Liver (tissue), 3 donors: ENCODE data around the gene NYNRIN.

ENCODE experiments used
- FOXA1 ChIP-seq: IDR thresholded peaks from 2 replicates; pipeline ENCODE4 v1.6.1; 2016; ENCODE audit warnings: antibody characterized with exemption
- GABPA ChIP-seq, 2 donors: IDR thresholded peaks in 1 of 2; conservative IDR thresholded peaks in 1 of 2; 2 replicates each; pipeline ENCODE4 v1.6.1; 2016; ENCODE audit warnings: antibody characterized with exemption in 2 of 2, mild to moderate bottlenecking in 1 of 2, moderate library complexity in 1 of 2
- JUND ChIP-seq, 2 donors: IDR thresholded peaks; 2 replicates each; pipeline ENCODE4 v1.6.1; 2016; ENCODE audit warnings: antibody characterized with exemption in 2 of 2
- RAD21 ChIP-seq, 2 donors: IDR thresholded peaks; 2 replicates each; pipeline ENCODE4 v1.6.1; 2016; ENCODE audit warnings: antibody characterized with exemption in 2 of 2, mild to moderate bottlenecking in 2 of 2
- RXRA ChIP-seq, 2 donors: IDR thresholded peaks; 2 replicates each; pipeline ENCODE4 v1.6.1; 2017 to 2018; ENCODE audit warnings: antibody characterized with exemption in 2 of 2, mild to moderate bottlenecking in 1 of 2
- SP1 ChIP-seq: IDR thresholded peaks from 2 replicates; pipeline ENCODE4 v1.6.1; 2018; ENCODE audit warnings: antibody characterized with exemption, mild to moderate bottlenecking
- TAF1 ChIP-seq: conservative IDR thresholded peaks from 2 replicates; pipeline ENCODE4 v1.6.1; 2016; ENCODE audit warnings: antibody characterized with exemption, mild to moderate bottlenecking
- TF ChIP-seq, protein P1 (sequence below): IDR thresholded peaks from 2 replicates; pipeline ENCODE4 v1.6.1; 2016; ENCODE audit warnings: antibody characterized with exemption
- TF ChIP-seq, protein P2 (sequence below): fragments of 150-350 bp; IDR thresholded peaks from 2 replicates; pipeline ENCODE4 v1.5.1; 2017; ENCODE audit warnings: improper control_type of control experiment, low read depth, low read length; ENCODE audit not compliant: missing input control
- TF ChIP-seq, protein P3 (sequence below): IDR thresholded peaks from 2 replicates; pipeline ENCODE4 v1.6.1; 2016; ENCODE audit warnings: antibody characterized with exemption
- TF ChIP-seq, protein P4 (sequence below): IDR thresholded peaks from 2 replicates; pipeline ENCODE4 v1.6.1; 2016; ENCODE audit warnings: antibody characterized with exemption
- TF ChIP-seq, protein P5 (sequence below): IDR thresholded peaks from 2 replicates; pipeline ENCODE4 v1.6.1; 2016; ENCODE audit warnings: antibody characterized with exemption, mild to moderate bottlenecking
- donor health status: healthy.
- donor health status: healthy.

DNA sequence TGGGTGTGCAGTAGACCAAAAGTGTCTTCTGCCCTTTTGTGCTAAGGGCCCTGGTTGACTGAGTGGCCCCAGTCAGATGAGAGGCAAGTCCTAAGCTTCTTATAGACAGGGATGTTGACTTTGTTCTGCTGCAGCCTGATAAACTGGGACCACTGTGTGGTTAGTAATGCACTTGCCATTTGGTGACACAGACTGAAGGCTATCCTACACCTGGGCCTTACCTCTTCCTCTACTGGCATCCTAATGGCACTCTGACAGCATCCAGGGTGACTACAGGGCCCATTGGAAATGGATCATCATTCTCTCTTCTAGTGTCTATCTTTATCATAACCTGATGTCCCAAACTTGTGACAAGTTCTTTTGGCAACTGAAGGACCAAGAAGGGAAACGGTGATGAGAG, 40.5 kb downstream of the NYNRIN start:
- TF ChIP-seq, protein P1, sequence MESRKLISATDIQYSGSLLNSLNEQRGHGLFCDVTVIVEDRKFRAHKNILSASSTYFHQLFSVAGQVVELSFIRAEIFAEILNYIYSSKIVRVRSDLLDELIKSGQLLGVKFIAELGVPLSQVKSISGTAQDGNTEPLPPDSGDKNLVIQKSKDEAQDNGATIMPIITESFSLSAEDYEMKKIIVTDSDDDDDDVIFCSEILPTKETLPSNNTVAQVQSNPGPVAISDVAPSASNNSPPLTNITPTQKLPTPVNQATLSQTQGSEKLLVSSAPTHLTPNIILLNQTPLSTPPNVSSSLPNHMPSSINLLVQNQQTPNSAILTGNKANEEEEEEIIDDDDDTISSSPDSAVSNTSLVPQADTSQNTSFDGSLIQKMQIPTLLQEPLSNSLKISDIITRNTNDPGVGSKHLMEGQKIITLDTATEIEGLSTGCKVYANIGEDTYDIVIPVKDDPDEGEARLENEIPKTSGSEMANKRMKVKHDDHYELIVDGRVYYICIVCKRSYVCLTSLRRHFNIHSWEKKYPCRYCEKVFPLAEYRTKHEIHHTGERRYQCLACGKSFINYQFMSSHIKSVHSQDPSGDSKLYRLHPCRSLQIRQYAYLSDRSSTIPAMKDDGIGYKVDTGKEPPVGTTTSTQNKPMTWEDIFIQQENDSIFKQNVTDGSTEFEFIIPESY, result no peak
- no peak for TF ChIP-seq RAD21 (IDR thresholded peaks at IDR 0.05)
- TF ChIP-seq, protein P2, sequence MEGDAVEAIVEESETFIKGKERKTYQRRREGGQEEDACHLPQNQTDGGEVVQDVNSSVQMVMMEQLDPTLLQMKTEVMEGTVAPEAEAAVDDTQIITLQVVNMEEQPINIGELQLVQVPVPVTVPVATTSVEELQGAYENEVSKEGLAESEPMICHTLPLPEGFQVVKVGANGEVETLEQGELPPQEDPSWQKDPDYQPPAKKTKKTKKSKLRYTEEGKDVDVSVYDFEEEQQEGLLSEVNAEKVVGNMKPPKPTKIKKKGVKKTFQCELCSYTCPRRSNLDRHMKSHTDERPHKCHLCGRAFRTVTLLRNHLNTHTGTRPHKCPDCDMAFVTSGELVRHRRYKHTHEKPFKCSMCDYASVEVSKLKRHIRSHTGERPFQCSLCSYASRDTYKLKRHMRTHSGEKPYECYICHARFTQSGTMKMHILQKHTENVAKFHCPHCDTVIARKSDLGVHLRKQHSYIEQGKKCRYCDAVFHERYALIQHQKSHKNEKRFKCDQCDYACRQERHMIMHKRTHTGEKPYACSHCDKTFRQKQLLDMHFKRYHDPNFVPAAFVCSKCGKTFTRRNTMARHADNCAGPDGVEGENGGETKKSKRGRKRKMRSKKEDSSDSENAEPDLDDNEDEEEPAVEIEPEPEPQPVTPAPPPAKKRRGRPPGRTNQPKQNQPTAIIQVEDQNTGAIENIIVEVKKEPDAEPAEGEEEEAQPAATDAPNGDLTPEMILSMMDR, result no peak
- TF ChIP-seq, protein P3, sequence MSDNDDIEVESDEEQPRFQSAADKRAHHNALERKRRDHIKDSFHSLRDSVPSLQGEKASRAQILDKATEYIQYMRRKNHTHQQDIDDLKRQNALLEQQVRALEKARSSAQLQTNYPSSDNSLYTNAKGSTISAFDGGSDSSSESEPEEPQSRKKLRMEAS, result no peak
- no peak for TF ChIP-seq RXRA (IDR thresholded peaks at IDR 0.05)
- TF ChIP-seq SP1, result no peak
- TF ChIP-seq JUND (IDR thresholded peaks at IDR 0.05), result no peak
- TF ChIP-seq, protein P4, sequence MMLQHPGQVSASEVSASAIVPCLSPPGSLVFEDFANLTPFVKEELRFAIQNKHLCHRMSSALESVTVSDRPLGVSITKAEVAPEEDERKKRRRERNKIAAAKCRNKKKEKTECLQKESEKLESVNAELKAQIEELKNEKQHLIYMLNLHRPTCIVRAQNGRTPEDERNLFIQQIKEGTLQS, result no peak
- no peak for TF ChIP-seq TAF1
- TF ChIP-seq, protein P5, sequence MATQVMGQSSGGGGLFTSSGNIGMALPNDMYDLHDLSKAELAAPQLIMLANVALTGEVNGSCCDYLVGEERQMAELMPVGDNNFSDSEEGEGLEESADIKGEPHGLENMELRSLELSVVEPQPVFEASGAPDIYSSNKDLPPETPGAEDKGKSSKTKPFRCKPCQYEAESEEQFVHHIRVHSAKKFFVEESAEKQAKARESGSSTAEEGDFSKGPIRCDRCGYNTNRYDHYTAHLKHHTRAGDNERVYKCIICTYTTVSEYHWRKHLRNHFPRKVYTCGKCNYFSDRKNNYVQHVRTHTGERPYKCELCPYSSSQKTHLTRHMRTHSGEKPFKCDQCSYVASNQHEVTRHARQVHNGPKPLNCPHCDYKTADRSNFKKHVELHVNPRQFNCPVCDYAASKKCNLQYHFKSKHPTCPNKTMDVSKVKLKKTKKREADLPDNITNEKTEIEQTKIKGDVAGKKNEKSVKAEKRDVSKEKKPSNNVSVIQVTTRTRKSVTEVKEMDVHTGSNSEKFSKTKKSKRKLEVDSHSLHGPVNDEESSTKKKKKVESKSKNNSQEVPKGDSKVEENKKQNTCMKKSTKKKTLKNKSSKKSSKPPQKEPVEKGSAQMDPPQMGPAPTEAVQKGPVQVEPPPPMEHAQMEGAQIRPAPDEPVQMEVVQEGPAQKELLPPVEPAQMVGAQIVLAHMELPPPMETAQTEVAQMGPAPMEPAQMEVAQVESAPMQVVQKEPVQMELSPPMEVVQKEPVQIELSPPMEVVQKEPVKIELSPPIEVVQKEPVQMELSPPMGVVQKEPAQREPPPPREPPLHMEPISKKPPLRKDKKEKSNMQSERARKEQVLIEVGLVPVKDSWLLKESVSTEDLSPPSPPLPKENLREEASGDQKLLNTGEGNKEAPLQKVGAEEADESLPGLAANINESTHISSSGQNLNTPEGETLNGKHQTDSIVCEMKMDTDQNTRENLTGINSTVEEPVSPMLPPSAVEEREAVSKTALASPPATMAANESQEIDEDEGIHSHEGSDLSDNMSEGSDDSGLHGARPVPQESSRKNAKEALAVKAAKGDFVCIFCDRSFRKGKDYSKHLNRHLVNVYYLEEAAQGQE, result no peak
- no peak for TF ChIP-seq FOXA1
- TF ChIP-seq GABPA (IDR thresholded peaks at IDR 0.05 in 1 of 2, conservative IDR thresholded peaks at IDR 0.05 in 1 of 2), result no peak
